SK-N-SH (cell line): ENCODE measurements around the gene GALNT17. TPM values are rescaled to one million over a fixed set of nuclear protein-coding genes. Genes with fewer than 3 reads are reported as not detected.

Experiments
- CTCF ChIA-PET: fragments of 300-600, 350-600 bp; formaldehyde crosslinking; extraction: SDS; loops from one replicate; lab custom pipeline; 2021; lab: Yijun Ruan, JAX
- POLR2A ChIA-PET: fragments of 350-600 bp; sonication (Branson Sonifier 250); formaldehyde crosslinking; extraction: SDS; loops from one replicate; lab custom pipeline; 2020; ENCODE audit warnings: antibody characterized with exemption, inconsistent platforms; lab: Yijun Ruan, JAX
- DNase-seq: peaks from one replicate; pipeline ENCODE4 v3.0.0; 2012
- H2AFZ ChIP-seq: fragments of 200-600 bp; sonication (generic); 2 replicates; pipeline ENCODE4 v1.8.1; 2016; ENCODE audit warnings: antibody characterized with exemption, mild to moderate bottlenecking, low read depth
- H3F3A ChIP-seq: fragments of 200-600 bp; sonication (generic); replicated peaks from 2 replicates; pipeline ENCODE3; 2016; ENCODE audit warnings: antibody characterized with exemption, mild to moderate bottlenecking; ENCODE audit not compliant: insufficient read depth
- H3K27ac ChIP-seq, 2 experiments: fragments of 200-500 bp in 1 of 2; fragments of 200-600 bp in 1 of 2; sonication (Bioruptor generic) in 1 of 2; sonication (generic), shearing (Covaris generic) in 1 of 2; 2 replicates each; pipeline versions ENCODE4 v1.5.1 to v1.6.1; 2014 to 2016; ENCODE audit warnings: low read depth in 2 of 2, inconsistent platforms in 1 of 2, low read length in 1 of 2, mild to moderate bottlenecking in 1 of 2, mixed read lengths in 1 of 2
- H3K27me3 ChIP-seq: fragments of 200-600 bp; sonication (generic), shearing (Covaris generic); 2 replicates; pipeline ENCODE4 v1.6.1; 2016; ENCODE audit warnings: mixed run types; ENCODE audit not compliant: insufficient read depth
- H3K36me3 ChIP-seq, 2 experiments: fragments of 200-500 bp in 1 of 2; fragments of 200-600 bp in 1 of 2; sonication (Bioruptor generic) in 1 of 2; sonication (generic) in 1 of 2; replicated peaks in 1 of 2; 2 replicates each; pipeline versions ENCODE3 to v1.5.1; 2014 to 2016; ENCODE audit warnings: low read length in 1 of 2, mild to moderate bottlenecking in 1 of 2; ENCODE audit not compliant: insufficient read depth in 2 of 2, control insufficient read depth in 1 of 2
- H3K4me1 ChIP-seq, 2 experiments: fragments of 200-500 bp in 1 of 2; fragments of 200-600 bp in 1 of 2; sonication (Bioruptor generic) in 1 of 2; sonication (generic), shearing (Covaris generic) in 1 of 2; 2 replicates each; pipeline versions ENCODE4 v1.5.1 to v1.6.1; 2014 to 2016; ENCODE audit warnings: low read depth in 1 of 2, low read length in 1 of 2, mixed run types in 1 of 2; ENCODE audit not compliant: insufficient read depth in 2 of 2, control insufficient read depth in 1 of 2
- H3K4me2 ChIP-seq: fragments of 200-600 bp; sonication (generic), shearing (Covaris generic); 2 replicates; pipeline ENCODE4 v1.6.1; 2017; ENCODE audit warnings: mixed run types
- H3K4me3 ChIP-seq, 2 experiments: fragments of 200-500 bp in 1 of 2; fragments of 200-600 bp in 1 of 2; sonication (Bioruptor generic) in 1 of 2; sonication (generic), shearing (Covaris generic) in 1 of 2; 2 replicates each; pipeline versions ENCODE4 v1.5.1 to v1.8.1; 2014 to 2016; ENCODE audit warnings: low read depth in 2 of 2, inconsistent platforms in 1 of 2, low read length in 1 of 2, mild to moderate bottlenecking in 1 of 2, mixed read lengths in 1 of 2, moderate library complexity in 1 of 2
- H3K79me2 ChIP-seq: fragments of 200-600 bp; sonication (generic); 2 replicates; pipeline ENCODE4 v1.8.1; 2017; ENCODE audit warnings: mild to moderate bottlenecking; ENCODE audit not compliant: insufficient read depth
- H3K9ac ChIP-seq: fragments of 200-600 bp; sonication (generic); 2 replicates; pipeline ENCODE4 v1.6.1; 2017; ENCODE audit warnings: mixed run types
- H3K9me2 ChIP-seq: fragments of 200-600 bp; sonication (generic); 2 replicates; pipeline ENCODE4 v1.6.1; 2017; ENCODE audit warnings: mixed run types
- H3K9me3 ChIP-seq: fragments of 200-600 bp; sonication (generic); 2 replicates; pipeline ENCODE4 v1.6.1; 2017; ENCODE audit warnings: mixed run types, mild to moderate bottlenecking, moderate library complexity
- H4K20me1 ChIP-seq: fragments of 200-600 bp; sonication (generic); 2 replicates; pipeline ENCODE4 v1.6.1; 2017; ENCODE audit warnings: mild to moderate bottlenecking, mixed run types; ENCODE audit not compliant: insufficient read depth
- EP300 ChIP-seq, 2 experiments: IDR thresholded peaks; 2 replicates each; pipeline versions ENCODE4 v1.4.0 to v1.6.1; 2012; ENCODE audit warnings: borderline replicate concordance in 1 of 2, low read depth in 1 of 2, low read length in 1 of 2
- FOSL2 ChIP-seq: IDR thresholded peaks from 2 replicates; pipeline ENCODE4 v1.4.0; 2012; ENCODE audit warnings: low read depth, mild to moderate bottlenecking, moderate library complexity, borderline replicate concordance
- FOXJ3 ChIP-seq: sonication (generic); formaldehyde crosslinking; IDR thresholded peaks from 2 replicates; pipeline ENCODE4 v1.5.1; 2020; ENCODE audit warnings: mild to moderate bottlenecking, missing genetic modification reagents
- GATA2 ChIP-seq: sonication (generic); formaldehyde crosslinking; IDR thresholded peaks from 2 replicates; pipeline ENCODE4 v1.5.0; 2020; ENCODE audit warnings: mild to moderate bottlenecking, missing genetic modification reagents
- MEF2A ChIP-seq: IDR thresholded peaks from 2 replicates; pipeline ENCODE4 v1.4.0; 2012; ENCODE audit warnings: low read depth, borderline replicate concordance
- MXI1 ChIP-seq: IDR thresholded peaks from 2 replicates; pipeline ENCODE4 v1.6.1; 2012; ENCODE audit warnings: mild to moderate bottlenecking, low read depth, low read length, improper control_type of control experiment
- NFIC ChIP-seq: IDR thresholded peaks from 2 replicates; pipeline ENCODE4 v1.4.0; 2012; ENCODE audit warnings: borderline replicate concordance
- RAD21 ChIP-seq: IDR thresholded peaks from 2 replicates; pipeline ENCODE4 v1.6.1; 2012; ENCODE audit warnings: mild to moderate bottlenecking, low read length
- REST ChIP-seq: IDR thresholded peaks from 2 replicates; pipeline ENCODE4 v1.6.1; 2012; ENCODE audit warnings: mild to moderate bottlenecking, low read depth, low read length, moderate library complexity
- RFX5 ChIP-seq: IDR thresholded peaks from 2 replicates; pipeline ENCODE4 v1.6.1; 2012; ENCODE audit warnings: mild to moderate bottlenecking, improper control_type of control experiment, low read length
- SMC3 ChIP-seq: IDR thresholded peaks from 2 replicates; pipeline ENCODE4 v1.6.1; 2012; ENCODE audit warnings: low read depth, low read length, improper control_type of control experiment
- TAF1 ChIP-seq: IDR thresholded peaks from 2 replicates; pipeline ENCODE4 v1.6.1; 2012; ENCODE audit warnings: low read depth, mild to moderate bottlenecking, low read length, moderate library complexity, borderline replicate concordance
- TEAD4 ChIP-seq: IDR thresholded peaks from 2 replicates; pipeline ENCODE4 v1.4.0; 2012; ENCODE audit warnings: mild to moderate bottlenecking, borderline replicate concordance; ENCODE audit not compliant: insufficient read depth
- WGBS: methylation state at CpG from one replicate; pipeline ENCODE4 v1.1.6; 2017; ENCODE audit warnings: low lambda C conversion rate; 5-methylcytosine and 5-hydroxymethylcytosine counted together
- polyA plus RNA-seq, 3 experiments: library from polyadenylated mRNA; depleted of rRNA; stranded (reverse); fragments of >200 nt; gene quantifications; 2 replicates each; pipeline ENCODE4 v1.2.3, GENCODE V29; 2012

Gene GALNT17
- polyA plus RNA-seq, 1 of the 3 experiments (the other 2 are of a cell fraction), result not detected

DNA sequence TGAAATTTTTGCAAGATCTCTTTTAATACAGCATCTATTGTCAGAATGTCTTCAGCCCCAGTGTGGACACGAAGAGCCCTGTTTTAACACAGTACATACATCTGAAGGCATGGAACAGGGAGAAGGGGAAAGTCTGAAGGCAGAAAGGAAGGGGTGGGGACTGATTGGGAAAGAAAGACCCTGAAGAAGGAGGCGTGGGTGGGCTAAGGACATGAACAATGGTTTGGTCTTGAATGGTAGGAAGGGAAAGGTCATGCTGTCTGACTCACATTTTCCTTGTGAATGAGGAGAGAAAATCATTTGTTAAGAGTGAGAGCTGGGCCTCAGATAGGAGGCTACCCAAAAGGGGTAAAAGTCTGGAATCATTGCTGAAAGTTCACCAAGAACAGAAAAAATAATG lies 297.1 kb downstream of the GALNT17 start:
- Histone ChIP-seq H3K27me3 (no peaks in the 10 kb centered on the region), H3K9ac (no peak overlapping the region), H3K4me1 (no peaks in the 10 kb centered on the region), H4K20me1 (no peaks in the 10 kb centered on the region), H3K4me3 (no peak overlapping the region), H3K9me3 (no peaks in the 10 kb centered on the region), H3K4me2 (no peak overlapping the region), H2AFZ (no peak overlapping the region), H3K36me3 (no peaks in the 10 kb centered on the region)
- DNase-seq, result no peak
- WGBS, result 0% methylated on average over 2 of the region's 2 CpGs
- no peak for TF ChIP-seq MEF2A
- no peak for TF ChIP-seq SMC3
- no peak for TF ChIP-seq TEAD4
- TF ChIP-seq, all 33 proteins: peak for 0
- no peak overlapping the region for H3K27ac ChIP-seq
- CTCF ChIA-PET, result no interaction called here
- no peaks in the 10 kb centered on the region for H3K9me2 ChIP-seq
- H3K79me2 ChIP-seq, result no peaks in the 10 kb centered on the region
- H3F3A ChIP-seq, result no peaks in the 10 kb centered on the region
- POLR2A ChIA-PET, result no interaction called here

DNA sequence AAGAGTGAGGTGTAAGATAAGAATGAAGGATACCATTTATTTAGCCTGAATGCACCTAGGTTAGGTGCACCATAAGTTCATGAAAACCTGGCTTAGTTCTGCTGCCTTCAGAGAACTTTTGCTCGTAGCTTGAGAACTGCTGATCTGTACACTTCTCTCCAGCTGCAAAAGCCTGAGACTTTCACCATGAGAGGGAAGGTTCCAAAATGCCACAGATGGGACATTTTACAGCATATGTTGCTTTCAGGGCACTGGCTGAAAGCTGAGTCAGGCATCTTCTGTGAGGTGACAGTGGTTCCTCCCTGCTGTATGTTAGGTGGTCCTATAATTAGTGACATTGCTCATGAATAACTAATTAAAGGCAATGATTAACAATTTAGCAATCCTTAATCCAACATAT lies 298.3 kb downstream of the GALNT17 start:
- H3K4me2 ChIP-seq, result no peak overlapping the region
- ChIA-PET CTCF (no interaction called here), POLR2A (no interaction called here)
- H3F3A ChIP-seq, result no peaks in the 10 kb centered on the region
- H2AFZ ChIP-seq, result no peak overlapping the region
- DNase-seq, result no peak
- TF ChIP-seq RFX5 (no peak), NFIC (no peak), FOXJ3 (no peak), RAD21 (no peak), EP300 (IDR thresholded peaks at IDR 0.05; ENCODE audit: borderline replicate concordance in 1 of 2, low read depth in 1 of 2, low read length in 1 of 2) (no peak)
- H3K9ac ChIP-seq, result no peak overlapping the region
- no peaks in the 10 kb centered on the region for H3K27me3 ChIP-seq
- no peak overlapping the region for H3K27ac ChIP-seq
- no peaks in the 10 kb centered on the region for H3K9me2 ChIP-seq
- no peaks in the 10 kb centered on the region for H3K9me3 ChIP-seq
- H4K20me1 ChIP-seq, result no peaks in the 10 kb centered on the region
- no peaks in the 10 kb centered on the region for H3K36me3 ChIP-seq
- 8% methylated on average over 1 of the region's 1 CpG for WGBS
- no peaks in the 10 kb centered on the region for H3K4me1 ChIP-seq
- no peak overlapping the region for H3K4me3 ChIP-seq
- H3K79me2 ChIP-seq, result no peaks in the 10 kb centered on the region

GRCh38 chr7:71439321-71439720 lies 307.4 kb downstream of the GALNT17 start:
- H2AFZ ChIP-seq, result no peak overlapping the region
- no peaks in the 10 kb centered on the region for H3K9me2 ChIP-seq
- H3K4me2 ChIP-seq, result no peak overlapping the region
- TF ChIP-seq TAF1 (no peak), FOSL2 (no peak), GATA2 (no peak), REST (no peak), MXI1 (no peak), RFX5 (no peak)
- ChIA-PET CTCF (no interaction called here), POLR2A (no interaction called here)
- no peak overlapping the region for H3K9ac ChIP-seq
- H3K79me2 ChIP-seq, result no peaks in the 10 kb centered on the region
- no peak for DNase-seq
- H3K27ac ChIP-seq, result no peak overlapping the region
- no peaks in the 10 kb centered on the region for H3K27me3 ChIP-seq
- no peak overlapping the region for H3K4me3 ChIP-seq
- no peaks in the 10 kb centered on the region for H3F3A ChIP-seq
- peaks cover 7% of the 10 kb centered on the region; the same call in 1 of the 2 replicates for H3K9me3 ChIP-seq
- H3K4me1 ChIP-seq, result no peaks in the 10 kb centered on the region
- H3K36me3 ChIP-seq, result no peaks in the 10 kb centered on the region
- H4K20me1 ChIP-seq, result no peaks in the 10 kb centered on the region
- WGBS, result 31% methylated on average over 6 of the region's 7 CpGs
